Right kidney (tissue), 9 donors: Measurements from ENCODE around the gene NETO2.
A peak's percentile ranks its signal among the peaks of the same experiment; 100 is the strongest.
"Not testable (repeated sequence)": the region's sequence is repeated elsewhere in the genome, so short reads cannot be mapped to it uniquely, and the experiment has no call there.

ENCODE experiments used
- DNase-seq: peaks from one replicate; pipeline ENCODE4 v3.0.0-alpha.2; 2016
- long read RNA-seq, 8 donors: transcript quantifications; one replicate each; lab custom pipeline, GENCODE V29; 2026

Gene NETO2
- long read RNA-seq, donor 1, full-length matches to known transcripts = 2 of 2 reads
- long read RNA-seq, donor 1, partial matches to known transcripts = 0 of 2 reads
- long read RNA-seq, donor 1, other reads (novel, unspliced or antisense) = 0 of 2 reads
- long read RNA-seq, donor 2, full-length matches to known transcripts = 3 of 3 reads
- long read RNA-seq, donor 2, partial matches to known transcripts = 0 of 3 reads
- long read RNA-seq, donor 2, other reads (novel, unspliced or antisense) = 0 of 3 reads
- long read RNA-seq, donor 3, full-length matches to known transcripts = 4 of 4 reads
- long read RNA-seq, donor 3, partial matches to known transcripts = 0 of 4 reads
- long read RNA-seq, donor 3, other reads (novel, unspliced or antisense) = 0 of 4 reads
- long read RNA-seq, donor 4, full-length matches to known transcripts = 4 of 4 reads
- long read RNA-seq, donor 4, partial matches to known transcripts = 0 of 4 reads
- long read RNA-seq, donor 4, other reads (novel, unspliced or antisense) = 0 of 4 reads
- long read RNA-seq, donor 5, full-length matches to known transcripts = 1 of 1 reads
- long read RNA-seq, donor 5, partial matches to known transcripts = 0 of 1 reads
- long read RNA-seq, donor 5, other reads (novel, unspliced or antisense) = 0 of 1 reads
- long read RNA-seq, donor 6, full-length matches to known transcripts = 5 of 5 reads
- long read RNA-seq, donor 6, partial matches to known transcripts = 0 of 5 reads
- long read RNA-seq, donor 6, other reads (novel, unspliced or antisense) = 0 of 5 reads
- long read RNA-seq, donor 7 = 0 reads
- long read RNA-seq, donor 8, full-length matches to known transcripts = 4 of 4 reads
- long read RNA-seq, donor 8, partial matches to known transcripts = 0 of 4 reads
- long read RNA-seq, donor 8, other reads (novel, unspliced or antisense) = 0 of 4 reads

- peak; percentile 85 for DNase-seq
Measured at GRCh38 chr16:47143677-47144558, at the start of gene NETO2. Gene NETO2, minus strand, starts transcription at chr16:47143945. Its CDS starts 333 bp downstream, at chr16:47143612.

DNA sequence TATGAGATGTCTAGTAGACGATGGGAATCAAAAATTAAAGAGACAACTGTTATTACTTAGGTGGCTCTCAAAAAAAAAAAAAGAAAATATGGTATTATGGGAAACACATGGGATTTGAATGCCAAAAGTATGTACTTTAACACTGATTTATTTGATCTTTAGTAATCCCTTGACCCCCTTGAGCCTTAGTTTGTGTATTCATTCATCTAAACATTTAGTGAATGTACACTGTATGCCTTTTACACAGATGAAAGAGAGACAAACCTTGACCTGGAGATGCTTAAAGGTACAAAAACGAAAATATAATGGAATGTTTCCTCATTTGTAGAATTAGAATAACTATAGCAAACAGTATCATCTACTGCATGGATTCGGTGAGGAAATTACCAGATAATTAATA lies 38.6 kb upstream of the NETO2 start:
- no peak for DNase-seq

DNA sequence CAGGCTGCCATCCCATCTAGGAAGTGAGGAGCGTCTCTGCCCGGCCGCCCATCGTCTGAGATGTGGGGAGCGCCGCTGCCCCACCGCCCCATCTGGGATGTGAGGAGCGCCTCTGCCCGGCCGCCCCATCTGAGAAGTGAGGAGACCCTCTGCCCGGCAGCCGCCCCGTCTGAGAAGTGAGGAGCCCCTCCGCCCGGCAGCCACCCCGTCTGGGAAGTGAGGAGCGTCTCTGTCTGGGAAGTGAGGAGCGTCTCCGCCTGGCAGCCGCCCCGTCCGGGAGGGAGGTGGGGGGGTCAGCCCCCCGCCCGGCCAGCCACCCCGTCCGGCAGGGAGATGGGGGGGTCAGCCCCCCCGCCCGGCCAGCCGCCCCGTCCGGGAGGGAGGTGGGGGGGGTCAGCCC lies 37.3 kb upstream of the NETO2 start:
- DNase-seq = not testable (repeated sequence)

GRCh38 chr16:47180073-47180472 lies 36.3 kb upstream of the NETO2 start:
- DNase-seq = no peak

GRCh38 chr16:47175152-47175551 lies 31.4 kb upstream of the NETO2 start:
- DNase-seq = no peak

DNA sequence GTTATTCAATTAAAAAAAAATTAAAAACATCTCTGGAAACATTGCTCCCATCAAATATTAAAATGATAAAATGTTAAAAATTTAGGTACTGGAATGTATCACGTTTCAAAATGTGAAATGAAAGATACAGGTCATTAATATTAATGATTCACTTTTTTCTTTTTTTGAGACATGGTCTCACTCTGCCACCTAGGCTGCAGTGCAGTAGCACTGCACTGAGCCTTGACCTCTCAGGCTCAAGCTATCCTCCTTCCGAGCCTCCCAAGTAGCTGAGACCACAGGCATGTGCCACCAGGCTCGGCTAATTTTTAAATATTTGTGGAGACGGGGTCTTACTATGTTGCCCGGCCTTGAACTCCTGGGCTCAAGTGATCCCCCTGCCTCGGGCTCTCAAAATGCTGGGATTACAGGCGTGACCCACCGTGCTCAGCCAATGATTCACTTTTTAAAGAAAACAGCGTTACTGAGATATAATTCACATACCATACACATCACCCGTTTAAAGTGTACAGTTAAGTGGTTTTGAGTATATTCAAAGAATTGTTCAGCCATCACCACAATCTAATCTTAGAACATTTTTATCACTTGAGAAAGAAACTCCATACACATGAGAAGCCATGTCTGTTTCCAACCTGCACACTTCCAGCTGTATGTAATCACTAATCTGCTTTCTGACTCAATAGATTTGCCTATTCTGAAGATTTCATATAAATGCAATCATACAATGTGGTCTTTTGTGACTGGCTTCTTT lies 19.1 kb upstream of the NETO2 start:
- no peak for DNase-seq

- no peak for DNase-seq
Measured at GRCh38 chr16:47161464-47161863, 17.7 kb upstream of the NETO2 start.

- DNase-seq = no peak
Measured at GRCh38 chr16:47160422-47160821, 16.7 kb upstream of the NETO2 start.

DNA sequence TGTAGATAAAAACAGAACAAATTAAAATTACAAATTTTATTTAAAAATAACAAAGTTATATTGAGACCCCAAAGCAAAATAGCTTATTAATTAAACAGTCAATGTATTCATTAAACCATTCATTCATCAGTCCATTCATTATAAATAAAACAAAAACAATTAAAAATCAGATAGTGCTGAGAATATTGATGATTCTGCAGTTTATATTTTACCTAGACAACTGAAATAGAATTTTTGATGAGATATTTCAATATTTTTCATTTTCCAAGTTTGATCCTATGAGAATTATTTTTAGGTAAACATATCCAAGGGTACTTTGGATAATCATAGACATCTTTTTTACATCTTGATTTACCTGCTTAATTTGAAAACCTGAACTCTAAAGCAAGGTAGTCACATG lies 15.2 kb upstream of the NETO2 start:
- DNase-seq = no peak

GRCh38 chr16:47156680-47157215 lies 13.0 kb upstream of the NETO2 start:
- DNase-seq = no peak

- DNase-seq = not testable (repeated sequence)
Measured at GRCh38 chr16:47152501-47152900, 8.8 kb upstream of the NETO2 start.

DNA sequence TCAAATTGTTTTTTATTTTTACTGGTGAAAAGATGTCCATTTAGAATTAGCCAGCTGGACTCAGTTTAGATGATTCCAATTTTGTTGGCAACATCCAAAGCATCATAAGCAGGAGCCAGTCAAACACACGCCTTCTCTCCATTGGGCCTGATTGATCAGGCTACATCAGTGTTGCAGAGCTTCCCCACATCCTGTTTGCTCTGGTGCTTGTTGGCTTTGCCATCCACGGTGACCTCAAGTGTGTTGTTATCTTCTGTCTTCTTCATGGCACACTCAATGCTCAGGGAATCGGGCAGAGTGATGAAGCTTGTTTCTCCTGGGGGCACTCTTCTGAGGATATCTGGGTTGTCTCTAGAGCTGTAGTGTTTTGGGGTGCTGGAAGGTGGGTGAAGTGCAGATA lies 6.3 kb upstream of the NETO2 start:
- no peak for DNase-seq

DNA sequence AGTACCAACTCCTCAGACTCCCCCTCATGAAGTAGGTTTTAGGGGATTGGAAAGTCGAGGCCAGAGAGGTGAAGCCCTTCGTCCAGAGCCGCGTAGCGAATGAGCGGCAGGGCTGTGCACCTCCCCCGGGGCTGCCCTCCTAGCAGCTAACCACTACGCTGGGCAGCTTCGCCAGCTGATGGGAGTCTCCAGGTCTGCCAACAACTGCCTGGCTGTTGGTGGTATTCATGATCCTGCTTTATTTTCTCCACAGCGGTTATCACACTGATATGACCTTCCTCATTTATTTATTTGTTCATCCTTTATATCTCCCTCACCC lies 773 bp upstream of the NETO2 start:
- DNase-seq = no peak

GRCh38 chr16:47142821-47143676 lies 696 bp downstream of the NETO2 start:
- DNase-seq = peak; percentile 93

DNA sequence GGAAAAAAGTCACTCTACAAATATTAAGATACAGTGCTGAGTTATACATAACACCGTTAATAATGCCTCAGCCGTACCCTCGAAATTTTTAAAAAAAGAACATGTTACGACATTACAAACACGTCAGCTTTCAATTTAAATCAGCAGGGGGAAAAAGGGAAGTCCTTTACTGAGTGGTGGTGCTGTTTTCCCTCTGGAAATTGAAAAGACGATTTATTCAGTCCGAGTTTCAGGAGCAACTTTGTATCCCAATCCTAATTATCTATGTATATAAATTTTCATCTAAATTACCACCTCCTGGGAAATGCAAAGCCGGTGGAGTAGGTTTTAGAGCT lies 1.3 kb downstream of the NETO2 start:
- DNase-seq = no peak

GRCh38 chr16:47141773-47142485 lies 1.8 kb downstream of the NETO2 start:
- peak; percentile 61 for DNase-seq

DNA sequence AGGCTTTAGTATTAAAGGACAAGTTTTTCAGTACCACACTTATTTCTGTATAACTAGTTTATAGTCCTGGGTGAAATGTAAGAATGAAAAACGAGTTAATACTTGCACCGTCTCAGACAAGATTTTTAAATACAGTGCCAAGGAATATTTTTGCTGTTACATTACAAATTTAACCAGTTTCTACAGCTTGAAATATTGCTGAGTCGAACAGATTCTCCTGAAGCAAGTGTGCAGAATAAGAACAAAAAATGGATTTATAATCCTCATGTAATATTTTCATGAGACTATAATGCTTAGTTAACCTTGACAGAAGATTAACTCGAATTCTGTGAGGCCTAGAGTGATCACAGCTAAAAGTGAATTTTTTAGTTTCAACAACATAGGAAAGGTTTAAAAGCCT lies 3.1 kb downstream of the NETO2 start:
- DNase-seq = no peak

DNA sequence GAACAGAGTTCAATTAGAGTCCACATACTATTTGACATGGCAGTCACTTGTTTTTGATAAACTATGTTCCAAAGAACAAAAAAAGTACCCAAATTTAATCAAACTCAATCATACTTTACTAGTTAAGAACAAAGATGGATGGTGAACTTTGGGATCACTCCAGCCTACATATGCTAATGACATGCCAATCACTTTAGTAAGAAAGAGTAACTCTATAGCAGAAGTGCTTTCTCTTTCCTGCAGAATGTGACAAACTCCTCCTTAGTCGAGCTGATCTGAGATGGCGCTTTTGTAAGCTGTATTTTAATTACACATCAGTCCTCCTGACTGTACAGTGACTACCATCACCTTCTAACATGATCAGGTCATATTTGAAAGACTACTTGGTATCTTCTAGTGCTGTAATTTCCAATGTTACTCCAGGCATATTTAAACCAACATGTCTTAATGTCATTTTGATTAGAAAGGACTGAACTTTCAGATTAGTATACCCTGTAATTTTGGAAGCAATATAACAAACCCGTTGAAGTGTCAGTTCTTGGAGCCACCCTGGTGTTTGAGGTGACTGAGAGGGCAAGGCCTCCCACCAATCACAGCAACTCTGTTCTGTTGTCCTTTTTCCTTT lies 4.1 kb downstream of the NETO2 start:
- no peak for DNase-seq

DNA sequence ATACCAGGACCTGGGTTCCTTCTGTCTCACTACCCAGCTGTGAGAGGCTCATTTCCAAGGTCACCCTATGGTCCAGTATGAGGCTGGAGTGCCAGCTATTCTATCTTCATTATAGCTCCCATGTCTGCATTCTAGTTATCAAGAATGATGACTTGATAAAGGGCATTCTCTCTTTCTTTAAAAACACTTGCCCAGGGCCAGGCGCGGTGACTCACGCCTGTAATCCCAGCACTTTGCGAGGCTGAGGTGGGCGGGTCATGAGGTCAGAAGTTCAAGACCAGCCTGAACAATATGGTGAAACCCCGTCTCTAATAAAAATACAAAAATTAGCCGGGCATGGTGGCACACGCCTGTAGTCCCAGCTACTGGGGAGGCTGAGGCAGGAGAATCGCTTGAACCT lies 5.8 kb downstream of the NETO2 start:
- not testable (repeated sequence) for DNase-seq
